ENCODE measurements around the gene MEI1.
"Not testable (repeated sequence)": the region's sequence is repeated elsewhere in the genome, so short reads cannot be mapped to it uniquely, and the experiment has no call there.

MEI1 gene

DNA sequence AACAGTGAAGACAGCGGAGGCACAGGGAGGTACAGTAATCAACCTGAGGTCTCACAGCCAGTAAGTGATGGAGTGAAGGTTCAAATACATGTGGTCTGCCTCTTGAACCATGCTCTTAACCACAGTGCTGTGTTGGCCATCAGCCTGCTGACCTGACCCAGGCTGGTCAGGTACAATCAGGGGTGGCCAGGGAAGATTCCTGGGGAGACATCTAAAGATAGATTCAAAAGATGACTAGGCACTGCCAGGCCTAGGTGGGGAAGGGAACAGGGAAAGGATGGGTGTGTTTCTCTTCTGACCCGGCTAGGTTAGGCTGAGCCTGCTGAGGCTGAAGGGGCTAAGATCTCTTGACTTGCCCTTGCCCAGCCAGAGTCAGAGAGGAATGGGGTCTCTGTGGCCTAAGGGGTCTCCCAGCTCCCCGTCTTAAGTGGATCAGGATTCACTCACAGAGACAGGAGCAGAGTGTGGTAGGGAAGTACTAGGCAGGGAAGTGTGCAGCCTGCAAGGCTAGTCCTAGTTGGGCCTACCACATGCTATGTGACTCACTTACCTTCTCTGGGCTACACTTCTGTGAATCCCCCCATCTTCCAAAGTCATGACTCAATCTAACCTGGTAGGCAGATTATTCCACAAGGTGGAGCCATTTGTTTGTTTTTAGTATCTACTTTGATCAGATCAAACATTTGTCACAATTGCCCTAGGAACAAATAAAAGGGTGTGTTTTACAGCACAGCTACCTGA, 123.2 kb downstream of the MEI1 start:
- DNase-seq (ENCODE audit: low spot score): peak; percentile 69

DNA sequence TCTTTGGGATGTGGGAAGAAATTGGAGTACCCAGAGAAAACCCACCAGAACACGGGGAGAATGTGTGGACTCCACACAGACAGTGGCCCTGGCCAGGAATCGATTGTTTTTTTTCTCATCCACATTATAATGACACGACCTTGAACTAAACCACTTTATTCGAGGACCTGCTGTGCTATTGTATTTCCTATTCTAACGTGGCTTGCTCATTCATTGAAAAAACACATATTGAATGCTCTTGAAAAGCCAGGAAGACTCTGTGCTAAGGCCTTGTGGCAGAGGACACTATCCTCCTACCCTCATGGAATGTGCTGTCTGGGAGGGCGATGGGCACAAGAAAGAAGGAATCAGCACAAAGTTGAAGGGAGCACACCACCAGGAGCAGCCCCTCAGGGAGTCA, 124.5 kb downstream of the MEI1 start:
- DNase-seq (ENCODE audit: low spot score): no peak

DNA sequence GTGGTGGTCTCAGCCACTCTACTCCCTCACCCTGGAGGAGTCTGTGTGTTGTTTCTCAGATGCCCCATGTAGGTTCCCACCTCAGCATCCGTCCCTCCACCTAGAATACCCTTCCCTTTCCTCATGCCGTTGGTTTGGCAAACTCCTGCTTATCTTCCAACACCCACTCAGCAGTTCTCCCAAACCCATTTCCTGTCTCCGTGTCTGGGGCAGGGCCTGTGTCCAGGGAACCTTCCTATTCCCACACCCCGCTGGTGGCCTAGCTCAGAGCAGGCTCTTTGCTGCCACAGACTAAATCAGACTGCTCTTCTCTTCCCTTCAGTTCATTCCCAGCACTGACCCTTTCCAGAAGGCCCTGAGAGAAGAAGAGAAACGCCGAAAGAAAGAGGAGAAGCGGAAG, 126.1 kb downstream of the MEI1 start:
- no peak for DNase-seq (ENCODE audit: low spot score)

DNA sequence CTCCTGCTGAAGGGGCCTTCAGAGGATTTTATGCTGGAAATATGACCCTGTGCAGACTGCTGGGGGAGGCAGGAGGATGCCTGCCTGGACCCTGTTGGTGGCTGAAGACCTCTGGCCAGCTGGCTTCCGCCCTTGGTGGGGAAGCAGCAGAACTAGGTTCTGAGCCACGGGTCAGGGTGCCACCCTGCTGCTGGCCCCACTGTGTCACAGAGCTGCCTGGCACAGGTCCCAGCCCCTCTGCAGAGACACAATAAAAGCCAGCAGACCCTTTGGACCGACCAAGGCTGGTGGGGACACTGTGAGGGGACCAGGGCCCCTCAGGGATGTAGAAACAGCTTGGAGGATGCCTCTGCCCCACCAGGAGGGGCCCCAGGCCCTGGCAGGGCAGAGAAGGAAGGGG, 126.7 kb downstream of the MEI1 start:
- no peak for DNase-seq (ENCODE audit: low spot score)

DNA sequence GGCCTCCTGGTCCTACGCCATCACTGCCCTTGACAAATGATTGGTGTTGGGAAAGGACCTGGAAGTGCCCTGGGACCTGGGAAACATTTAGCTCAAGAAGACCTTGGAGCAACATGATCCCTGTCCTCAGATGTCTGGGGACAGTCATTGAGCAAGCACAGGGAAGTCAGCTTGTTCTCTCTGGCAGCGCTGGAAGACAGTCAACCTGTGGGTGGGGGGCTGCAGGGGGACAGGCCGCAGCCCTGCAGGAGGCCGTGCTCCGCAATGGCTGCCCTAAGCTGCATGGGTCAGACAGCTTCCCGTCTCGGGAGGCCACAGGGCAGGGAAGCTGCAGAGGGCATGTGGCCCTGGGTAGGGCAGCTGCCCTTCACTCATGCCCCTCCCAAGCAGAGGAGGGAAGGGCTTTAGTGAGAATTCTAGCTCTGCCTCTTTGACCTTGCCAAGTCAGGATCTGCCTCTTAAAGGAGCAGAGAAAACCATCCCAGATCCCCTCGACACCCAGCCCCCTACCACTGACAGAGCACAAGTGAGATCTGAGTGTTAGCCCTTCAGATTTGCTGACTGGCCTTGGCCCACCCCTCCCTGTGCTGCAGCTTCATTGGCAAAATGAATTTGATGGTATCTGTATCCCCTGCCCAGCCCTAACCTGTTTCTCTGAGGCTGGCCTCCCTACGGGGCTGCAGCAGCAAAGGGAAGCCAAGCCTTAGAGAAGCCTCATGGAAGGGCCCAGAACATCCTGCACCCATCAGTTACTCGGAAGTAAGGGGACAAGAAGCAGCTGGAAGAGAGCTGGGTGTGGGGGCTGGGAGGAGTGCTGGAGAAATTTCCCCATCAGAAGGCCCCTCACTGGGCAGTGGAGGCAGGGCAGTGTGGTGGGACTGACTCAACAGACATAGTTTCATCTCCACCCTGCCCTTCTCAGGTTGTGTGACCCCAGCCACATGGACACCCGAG, 127.4 kb downstream of the MEI1 start:
- no peak for DNase-seq (ENCODE audit: low spot score)

DNA sequence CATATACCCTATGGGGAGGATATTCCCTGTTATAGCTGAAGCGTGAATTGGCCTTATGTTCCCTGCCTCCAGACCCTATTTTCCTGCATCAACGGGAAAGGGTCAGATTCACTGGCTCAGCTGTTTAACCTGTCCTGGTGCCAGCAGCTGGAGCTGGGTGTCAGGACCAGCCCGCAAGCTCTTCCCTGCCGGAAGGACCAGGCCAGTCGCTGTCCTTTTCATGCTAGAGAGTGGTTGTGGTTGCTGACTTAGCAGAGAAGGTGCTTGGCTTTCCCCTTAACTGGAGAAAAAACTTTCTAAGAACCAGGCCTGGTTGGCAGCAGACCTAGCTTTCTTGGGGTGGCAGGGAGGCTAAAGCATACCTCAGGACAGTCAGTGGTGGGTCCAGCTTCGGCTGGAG, 128.4 kb downstream of the MEI1 start:
- no peak for DNase-seq (ENCODE audit: low spot score)

DNA sequence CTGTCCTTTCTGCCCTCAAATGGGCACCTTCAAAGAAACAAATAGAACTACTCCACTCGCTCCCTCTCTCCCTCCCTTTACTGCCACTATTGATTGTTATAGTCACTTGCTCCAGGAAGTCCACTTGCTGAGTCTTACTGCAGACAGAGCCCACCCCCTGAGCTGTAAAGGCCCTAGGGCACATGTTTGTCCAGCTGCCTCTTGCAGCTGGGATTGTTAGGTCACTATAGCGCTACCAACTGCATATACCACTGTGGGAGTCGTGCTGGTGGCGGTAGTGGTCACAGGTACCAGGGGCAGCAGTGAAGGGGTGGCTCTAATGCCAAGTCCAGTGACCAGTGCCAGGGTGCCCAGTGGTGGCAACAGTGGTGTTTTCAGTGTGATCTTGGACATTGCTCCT, 129.2 kb downstream of the MEI1 start:
- no peak for DNase-seq (ENCODE audit: low spot score)

DNA sequence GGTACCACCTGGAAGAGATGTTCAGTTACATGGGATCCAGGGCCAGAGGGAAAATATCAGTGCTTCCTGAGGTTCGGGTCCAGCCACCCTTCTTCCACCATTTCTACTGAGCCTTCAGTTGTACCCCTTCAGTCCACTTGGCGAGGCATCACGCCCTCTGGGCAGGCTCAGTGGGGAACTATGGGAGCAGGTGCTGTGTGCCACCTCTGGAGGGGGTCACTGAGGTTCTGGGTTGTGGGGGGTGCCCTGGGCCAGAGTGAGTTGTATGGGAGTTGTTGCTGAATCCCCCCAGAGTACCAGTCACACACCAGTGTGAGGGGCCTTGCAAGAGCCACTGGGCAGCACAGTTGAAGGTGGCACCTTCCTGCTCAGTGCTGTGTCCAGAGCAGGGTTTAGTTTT, 130.9 kb downstream of the MEI1 start:
- no peak for DNase-seq (ENCODE audit: low spot score)

DNA sequence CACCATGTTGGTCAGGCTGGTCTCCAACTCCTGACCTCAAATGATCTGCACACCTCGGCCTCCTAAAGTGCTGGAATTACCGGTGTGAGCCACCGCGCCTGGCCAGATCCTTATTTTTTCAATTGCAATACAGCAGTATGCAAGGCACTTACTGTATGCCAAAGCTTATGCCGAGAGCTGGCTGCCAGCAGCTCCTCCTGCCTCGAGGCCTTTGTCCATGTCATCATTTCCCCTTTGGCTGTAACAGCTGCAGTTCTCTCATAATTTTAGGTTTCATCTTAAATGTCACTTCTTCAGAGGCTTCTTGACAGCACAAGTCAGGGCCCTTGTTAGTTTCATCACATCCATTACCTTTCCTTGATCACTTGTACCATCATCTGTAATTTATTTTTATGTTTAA, 132.1 kb downstream of the MEI1 start:
- no peak for DNase-seq (ENCODE audit: low spot score)

DNA sequence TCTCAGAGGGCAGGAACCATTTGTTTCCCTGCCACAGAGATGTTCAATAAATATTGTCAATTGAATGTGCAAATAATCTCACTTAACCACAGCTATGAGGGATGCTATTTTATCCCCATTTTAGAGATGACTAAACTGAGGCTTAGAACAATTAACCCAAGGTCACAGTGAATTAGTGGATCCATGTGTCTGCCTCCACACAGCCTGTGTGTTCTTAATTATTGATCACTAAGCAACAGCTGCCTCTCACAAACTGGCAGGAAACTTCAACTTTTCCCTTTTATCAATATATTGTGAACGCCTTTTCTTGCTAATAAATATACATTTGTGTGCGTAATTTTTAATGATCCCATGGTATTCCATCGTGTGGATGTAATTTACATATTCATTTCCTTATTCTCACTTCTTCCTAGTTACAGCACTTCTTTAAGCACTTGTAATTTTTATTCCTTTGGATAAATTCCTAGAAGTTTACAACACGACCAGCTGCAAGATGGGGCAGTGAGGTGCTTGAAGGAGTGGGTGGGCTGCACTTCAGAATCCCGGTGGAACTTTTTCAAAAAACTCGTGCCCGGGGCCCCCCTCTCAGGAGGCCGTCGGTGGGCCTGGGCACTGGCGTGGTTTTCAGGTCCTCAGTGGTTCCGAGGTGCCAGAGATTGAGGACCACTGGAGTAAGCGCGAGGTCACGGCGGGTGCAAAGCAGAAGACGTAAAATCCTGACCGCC, 132.7 kb downstream of the MEI1 start:
- DNase-seq (ENCODE audit: low spot score): no peak

DNA sequence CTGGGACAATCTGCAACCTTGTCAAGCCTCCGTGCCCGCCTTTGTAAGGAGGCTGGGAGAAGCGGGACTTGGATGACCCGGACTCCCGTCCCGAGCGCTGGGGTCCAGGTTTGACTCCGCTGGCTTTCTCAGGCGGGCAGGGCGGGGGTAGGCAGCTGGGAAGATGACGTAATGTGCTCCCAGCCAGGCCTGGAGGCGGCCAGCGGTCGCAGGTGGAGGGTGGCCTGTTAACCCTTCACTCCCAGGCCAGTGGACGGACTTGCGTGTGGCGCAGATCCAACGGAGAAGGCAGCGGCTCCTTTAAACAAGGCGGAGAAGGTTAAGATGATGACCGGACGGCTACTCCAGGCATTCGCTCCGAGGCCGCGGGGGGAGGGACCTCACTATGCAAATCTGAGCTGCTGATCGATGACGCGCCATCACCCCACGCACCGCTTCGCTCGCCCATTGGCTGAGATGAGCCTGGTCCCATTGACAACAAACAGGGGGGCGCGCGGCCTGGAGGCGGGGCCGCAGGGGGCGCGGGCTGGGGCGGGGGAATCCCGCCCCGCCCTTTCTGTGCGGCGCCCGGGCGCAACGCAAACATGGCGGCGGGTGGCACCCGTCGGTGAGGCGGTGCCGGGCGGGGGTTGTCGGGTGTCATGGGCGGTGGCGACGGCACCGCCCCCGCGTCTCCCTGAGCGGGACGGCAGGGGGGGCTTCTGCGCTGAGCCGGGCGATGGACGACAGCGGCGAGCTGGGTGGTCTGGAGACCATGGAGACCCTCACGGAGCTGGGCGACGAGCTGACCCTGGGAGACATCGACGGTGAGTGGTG, 133.5 kb downstream of the MEI1 start, which contains the start of gene SREBF2:
Gene SREBF2 (plus strand): TSS at position 553 of the 816 bp plus-strand sequence. CDS start 166 bp downstream, at position 719.
- DNase-seq (ENCODE audit: low spot score): peak; percentile 98

DNA sequence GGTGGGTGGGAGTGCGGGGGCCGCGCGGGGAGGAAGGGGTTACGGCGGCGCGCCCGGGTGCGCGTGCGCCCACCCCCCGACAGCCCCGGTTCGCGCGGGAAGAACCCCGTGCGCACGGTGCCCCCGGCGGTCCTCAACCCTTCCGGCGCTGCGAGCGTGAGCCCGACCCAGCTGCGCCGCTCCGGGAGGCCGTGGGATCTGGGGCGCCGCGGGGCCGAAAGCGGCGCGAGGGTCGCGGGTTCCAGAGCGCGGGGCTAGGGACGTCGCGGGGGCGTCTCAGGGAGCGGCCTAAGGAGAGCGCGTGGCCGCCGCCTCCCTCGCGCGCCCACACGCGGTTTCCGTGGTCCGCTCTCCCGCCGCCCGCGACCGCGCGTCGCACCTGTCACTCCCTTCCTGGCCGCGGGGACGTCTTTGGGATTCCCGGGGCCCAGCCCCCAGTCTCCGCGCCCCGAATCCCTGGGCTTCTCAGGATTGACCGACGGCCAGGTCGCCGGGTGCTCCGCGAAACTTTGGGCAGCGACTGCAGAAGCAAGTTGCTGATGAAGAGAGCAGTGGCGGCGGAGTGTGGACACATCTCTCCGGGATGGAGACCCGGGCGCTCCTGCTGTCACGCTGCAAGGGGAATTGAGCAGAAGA, 134.2 kb downstream of the MEI1 start:
- DNase-seq (ENCODE audit: low spot score): peak; percentile 40

DNA sequence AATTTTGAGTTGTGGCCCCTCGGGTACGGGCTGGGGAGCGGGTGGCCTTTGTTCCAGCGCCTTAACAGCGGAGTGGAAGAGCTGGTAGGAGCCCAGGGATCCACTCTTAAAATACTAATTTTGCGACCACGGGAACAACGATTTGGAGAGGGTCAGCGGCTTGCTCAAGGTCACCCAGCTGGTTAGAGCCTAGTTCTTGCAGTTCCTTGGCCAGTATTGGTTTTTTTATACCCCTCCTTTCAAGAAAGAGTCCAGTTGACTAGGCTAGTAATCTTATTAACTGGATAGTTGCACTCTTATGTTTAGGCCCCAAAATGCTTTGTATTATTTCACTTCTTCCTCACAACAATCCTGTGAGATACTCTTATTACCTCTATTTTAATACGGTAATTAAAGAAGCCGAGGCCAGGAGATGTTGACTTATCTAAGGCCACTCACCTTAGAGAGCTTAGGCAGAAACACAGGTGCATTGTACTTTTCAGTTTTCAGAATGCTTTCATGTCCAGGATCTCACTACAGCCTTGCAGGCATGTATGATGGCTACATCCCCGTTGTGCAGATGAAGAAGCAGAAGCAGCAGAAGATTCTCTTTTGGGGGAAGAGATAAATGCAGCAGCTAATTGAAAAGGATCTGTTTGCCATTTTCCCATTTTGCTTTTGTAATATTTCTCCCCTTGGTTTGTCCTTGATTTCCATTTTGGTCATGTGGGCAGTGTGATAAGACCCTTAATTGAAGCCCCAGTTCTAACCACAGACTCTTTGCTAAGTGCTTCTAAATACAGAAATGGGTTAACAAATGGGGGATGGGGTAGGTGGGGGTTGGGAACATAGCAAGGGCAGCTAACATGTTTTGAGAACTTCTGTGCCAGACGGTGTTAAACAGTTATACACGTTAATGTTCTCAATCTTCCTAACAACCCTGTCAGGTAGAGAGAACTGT, 135.0 kb downstream of the MEI1 start:
- no peak for DNase-seq (ENCODE audit: low spot score)

DNA sequence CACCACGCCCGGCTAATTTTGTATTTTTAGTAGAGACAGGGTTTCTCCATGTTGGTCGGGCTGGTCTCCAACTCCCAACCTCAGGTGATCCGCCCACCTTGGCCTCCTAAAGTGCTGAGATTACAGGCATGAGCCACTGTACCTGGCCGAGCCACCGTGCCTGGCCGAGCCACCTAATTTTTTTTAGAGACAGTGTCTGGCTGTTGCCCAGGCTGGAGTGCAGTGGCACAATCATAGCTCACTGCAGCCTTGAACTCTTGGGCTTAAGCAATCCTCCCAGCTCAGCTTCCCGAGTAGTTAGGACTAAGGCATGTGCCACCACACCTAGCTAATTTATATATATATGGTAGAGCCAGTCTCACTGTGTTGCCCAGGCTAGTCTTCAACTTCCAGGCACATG, 136.2 kb downstream of the MEI1 start:
- DNase-seq (ENCODE audit: low spot score): not testable (repeated sequence)

DNA sequence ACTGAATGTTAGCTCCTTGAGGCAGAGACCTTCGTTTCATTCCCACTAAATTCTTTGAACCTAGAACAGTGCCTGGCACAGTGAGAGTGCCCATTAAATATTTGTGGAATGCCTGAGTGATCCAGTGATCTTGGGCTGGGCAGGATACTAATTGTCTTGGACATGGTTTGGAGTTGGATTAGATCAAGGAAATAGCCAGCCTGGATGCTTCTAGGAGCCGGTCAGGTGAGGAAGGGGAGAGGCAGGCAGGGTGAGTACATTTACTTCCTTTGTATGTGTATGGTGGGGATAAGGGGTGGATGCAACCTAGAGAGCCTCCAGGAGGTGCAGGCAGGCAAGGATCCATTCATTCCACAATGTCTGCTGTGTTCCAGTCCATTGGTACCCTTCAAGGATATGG, 137.2 kb downstream of the MEI1 start:
- no peak for DNase-seq (ENCODE audit: low spot score)

DNA sequence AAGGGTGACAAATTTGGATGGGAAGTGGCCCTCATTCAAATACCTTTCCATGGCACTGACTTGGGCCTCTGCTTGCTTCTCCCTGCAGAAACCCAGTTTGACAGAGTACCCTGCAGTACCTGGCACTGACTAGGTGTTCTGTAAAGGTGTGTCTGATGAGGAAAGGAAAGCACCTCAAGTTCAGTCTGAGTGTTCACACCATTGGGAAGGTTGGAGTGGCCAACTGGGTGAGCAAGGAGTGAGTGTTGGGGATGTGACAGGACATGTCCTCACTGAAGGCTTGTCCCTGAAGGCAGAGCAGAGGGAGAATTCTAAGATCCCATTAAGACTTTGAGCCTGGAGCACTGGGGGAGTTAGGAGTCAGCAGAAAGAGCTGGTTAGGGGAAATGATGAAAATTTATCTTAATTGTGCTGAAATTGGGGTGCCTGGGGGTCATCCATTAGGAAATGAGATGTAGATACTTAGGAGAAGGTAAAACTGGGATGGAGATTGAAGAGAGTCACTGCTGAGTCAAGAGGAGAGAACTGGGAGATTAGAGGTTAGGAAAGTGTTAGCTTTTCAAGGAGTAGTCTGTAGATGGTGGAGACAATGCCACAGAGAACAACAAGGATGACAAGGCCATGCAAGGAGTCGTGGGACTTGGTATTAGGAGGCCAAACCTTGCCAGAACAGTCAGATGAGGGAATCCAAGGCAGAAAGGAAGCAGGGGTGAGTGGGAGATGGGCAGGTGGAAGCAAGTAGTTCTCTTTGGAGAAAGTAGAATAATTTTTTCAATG, 139.7 kb downstream of the MEI1 start:
- DNase-seq (ENCODE audit: low spot score): no peak

DNA sequence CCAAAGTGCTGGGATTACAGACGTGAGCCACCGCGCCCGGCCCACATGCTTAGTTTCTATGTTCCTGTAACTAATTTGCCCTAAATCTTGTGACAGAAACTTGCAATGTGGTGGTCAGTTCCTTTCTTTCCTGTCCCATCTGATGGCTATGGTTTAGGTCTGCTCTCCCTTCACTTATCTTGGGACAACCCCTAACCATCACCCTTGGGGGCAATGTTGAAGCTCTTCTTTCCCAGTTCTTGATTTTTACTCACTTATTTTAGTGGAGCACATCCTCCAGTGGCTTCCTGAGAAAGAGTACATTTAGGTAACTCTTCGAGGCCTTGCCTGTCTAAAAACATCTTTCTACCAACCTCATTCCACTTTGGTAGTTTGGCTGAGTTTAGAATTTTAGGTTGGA, 140.9 kb downstream of the MEI1 start:
- no peak for DNase-seq (ENCODE audit: low spot score)

DNA sequence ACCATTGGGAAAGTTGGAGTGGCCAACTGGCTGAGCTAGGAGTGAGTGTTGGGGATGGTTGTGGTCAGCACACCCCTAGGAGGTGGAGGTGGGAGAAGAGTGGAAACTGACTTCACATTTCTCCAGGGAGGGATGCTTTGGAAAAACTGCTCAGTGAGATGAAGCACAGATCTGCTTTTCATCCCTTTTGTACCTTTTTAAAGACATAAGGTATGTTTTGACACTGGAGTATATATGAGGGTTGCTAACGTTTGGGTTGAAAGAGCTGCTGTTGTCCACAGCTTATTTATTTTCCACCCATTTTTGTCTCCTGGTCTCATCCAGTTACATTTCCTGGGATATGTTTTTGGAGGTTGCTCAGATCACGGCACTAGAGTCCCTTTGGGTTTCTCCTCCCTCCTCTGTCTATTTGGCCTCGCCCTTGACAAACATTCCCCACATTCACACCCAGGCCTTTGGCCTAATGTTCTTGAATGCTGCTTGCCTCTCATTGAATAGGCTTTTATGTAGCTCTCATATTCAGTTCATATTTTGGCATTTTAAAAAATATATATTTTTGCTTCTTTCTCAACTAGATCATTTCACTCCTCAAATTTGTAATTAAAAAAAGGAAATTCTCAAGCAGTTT, 141.9 kb downstream of the MEI1 start:
- no peak for DNase-seq (ENCODE audit: low spot score)
